Esophagus squamous epithelium (tissue), 5 donors: ENCODE data around the gene OGFOD3. TPM values are rescaled to one million over a fixed set of nuclear protein-coding genes. Genes with fewer than 3 reads are reported as not detected.

Experiments
- DNase-seq: peaks from one replicate; lab custom pipeline; 2025; lab: John Stamatoyannopoulos, UW
- H3K27ac ChIP-seq, 4 donors: fragments of 200-600 bp; sonication (generic); one replicate each; pipeline ENCODE4 v1.5.1; 2016 to 2019; ENCODE audit warnings: mild to moderate bottlenecking in 1 of 4
- H3K27me3 ChIP-seq, 4 donors: fragments of 200-600 bp; sonication (generic); 1 replicate in 3 of 4; 2 replicates in 1 of 4; pipeline versions ENCODE4 v1.5.1 to v1.6.0; 2017 to 2021; ENCODE audit warnings: antibody characterized with exemption in 1 of 4
- H3K36me3 ChIP-seq, 3 donors: fragments of 200-600 bp; sonication (generic); one replicate each; pipeline ENCODE4 v1.5.1; 2016 to 2019
- H3K4me1 ChIP-seq, 3 donors: fragments of 200-600 bp; sonication (generic); one replicate each; pipeline ENCODE4 v1.5.1; 2017 to 2019
- H3K4me3 ChIP-seq, 4 donors: fragments of 200-600 bp; sonication (generic); 1 replicate in 3 of 4; 2 replicates in 1 of 4; pipeline ENCODE4 v1.5.1; 2016 to 2019; ENCODE audit warnings: mild to moderate bottlenecking in 2 of 4, moderate library complexity in 1 of 4
- H3K9me3 ChIP-seq, 3 donors: fragments of 200-600 bp; sonication (generic); one replicate each; pipeline ENCODE4 v1.5.1; 2016 to 2019
- POLR2A ChIP-seq, 4 donors: fragments of 450-650 bp; IDR thresholded peaks; one replicate each; pipeline ENCODE4 v1.6.1; 2017; ENCODE audit warnings: antibody characterized with exemption in 4 of 4, mild to moderate bottlenecking in 4 of 4, moderate library complexity in 3 of 4
- WGBS, 2 donors: methylation state at CpG; one replicate each; pipeline ENCODE4 v1.1.5; 2018; 5-methylcytosine and 5-hydroxymethylcytosine counted together
- intact Hi-C: fragments of 100-400 bp; cut with DNase I; formaldehyde crosslinking; loops from one replicate; pipeline ENCODE4 v1.15.0; 2022
- small RNA-seq, 4 donors: library from RNA; depleted of rRNA; stranded (forward); fragments of <200 nt; gene quantifications; one replicate each; pipeline ENCODE3, GENCODE V24; 2016
- total RNA-seq, 4 donors: library from RNA; depleted of rRNA; stranded (reverse); fragments of >200 nt; gene quantifications; one replicate each; pipeline ENCODE4 v1.1.0, GENCODE V29; 2016
- TF ChIP-seq, protein P1 (sequence below), 6 experiments: fragments of 450-650 bp in 4 of 6; fragments of 200-600 bp in 2 of 6; sonication (generic) in 2 of 6; IDR thresholded peaks; one replicate each; pipeline ENCODE4 v1.5.1; 2016 to 2019; ENCODE audit warnings: antibody characterized with exemption in 6 of 6, mild to moderate bottlenecking in 4 of 6, moderate library complexity in 4 of 6
- donor health status: DM: yes; HTN: yes; CAD: no.

The OGFOD3 gene
- total RNA-seq, 4 donors from 2014 or later = 11.9 to 26.7 (median 19.4) TPM

DNA sequence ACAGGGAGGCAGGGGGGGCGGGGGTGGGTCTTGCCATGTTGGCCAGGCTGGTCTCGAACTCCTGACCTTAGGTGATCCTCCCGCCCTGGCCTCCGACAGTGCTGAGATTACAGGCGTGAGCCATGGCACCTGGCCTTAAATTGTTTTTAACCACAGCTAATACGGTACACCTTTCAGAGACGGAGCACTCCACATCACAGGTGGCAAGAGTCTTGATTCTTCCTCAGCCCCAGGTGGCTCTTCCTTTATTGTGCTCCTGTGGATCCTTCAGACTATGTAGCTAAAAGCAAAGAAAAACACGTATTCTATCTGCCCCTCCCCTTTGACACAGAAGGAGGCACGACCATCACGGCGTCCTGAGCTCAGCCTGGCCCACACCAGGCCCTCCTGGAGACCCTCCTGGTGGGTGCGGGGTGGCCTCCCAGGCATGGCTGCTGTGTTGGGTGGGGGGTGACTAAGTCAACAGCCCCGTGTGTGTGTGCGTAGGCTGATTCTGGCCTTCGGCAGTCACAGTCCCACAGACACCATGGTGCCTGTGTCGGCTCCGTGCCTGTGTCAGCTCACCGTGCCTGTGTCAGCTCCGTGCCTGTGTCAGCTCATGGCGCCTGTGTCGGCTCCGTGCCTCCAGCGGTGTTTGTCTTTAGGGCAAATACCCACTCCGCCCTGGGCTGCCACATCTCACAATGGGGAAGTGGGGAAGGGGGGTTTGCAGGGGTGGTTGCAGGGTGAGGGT, 74.0 kb downstream of the OGFOD3 start:
- DNase-seq = no peak
- WGBS, 2 donors = 73 to 83% methylated on average over 11 to 13 of the region's 24 CpGs
- Histone ChIP-seq H3K27ac (no peak overlapping the region), H3K9me3 (no peaks in the 10 kb centered on the region), H3K4me3 (no peak overlapping the region), H3K36me3 (no peaks in the 10 kb centered on the region), H3K4me1 (peaks cover 4 to 5% (median 4%) of the 10 kb centered on the region in 3 donors), H3K27me3 (peaks cover 0 to 37% (median 0%) of the 10 kb centered on the region in 4 donors)
- TF ChIP-seq, protein P1, sequence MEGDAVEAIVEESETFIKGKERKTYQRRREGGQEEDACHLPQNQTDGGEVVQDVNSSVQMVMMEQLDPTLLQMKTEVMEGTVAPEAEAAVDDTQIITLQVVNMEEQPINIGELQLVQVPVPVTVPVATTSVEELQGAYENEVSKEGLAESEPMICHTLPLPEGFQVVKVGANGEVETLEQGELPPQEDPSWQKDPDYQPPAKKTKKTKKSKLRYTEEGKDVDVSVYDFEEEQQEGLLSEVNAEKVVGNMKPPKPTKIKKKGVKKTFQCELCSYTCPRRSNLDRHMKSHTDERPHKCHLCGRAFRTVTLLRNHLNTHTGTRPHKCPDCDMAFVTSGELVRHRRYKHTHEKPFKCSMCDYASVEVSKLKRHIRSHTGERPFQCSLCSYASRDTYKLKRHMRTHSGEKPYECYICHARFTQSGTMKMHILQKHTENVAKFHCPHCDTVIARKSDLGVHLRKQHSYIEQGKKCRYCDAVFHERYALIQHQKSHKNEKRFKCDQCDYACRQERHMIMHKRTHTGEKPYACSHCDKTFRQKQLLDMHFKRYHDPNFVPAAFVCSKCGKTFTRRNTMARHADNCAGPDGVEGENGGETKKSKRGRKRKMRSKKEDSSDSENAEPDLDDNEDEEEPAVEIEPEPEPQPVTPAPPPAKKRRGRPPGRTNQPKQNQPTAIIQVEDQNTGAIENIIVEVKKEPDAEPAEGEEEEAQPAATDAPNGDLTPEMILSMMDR (IDR thresholded peaks at IDR 0.05) = no peak
- no peak for TF ChIP-seq POLR2A (IDR thresholded peaks at IDR 0.05)
- intact Hi-C loops = no loop called here

DNA sequence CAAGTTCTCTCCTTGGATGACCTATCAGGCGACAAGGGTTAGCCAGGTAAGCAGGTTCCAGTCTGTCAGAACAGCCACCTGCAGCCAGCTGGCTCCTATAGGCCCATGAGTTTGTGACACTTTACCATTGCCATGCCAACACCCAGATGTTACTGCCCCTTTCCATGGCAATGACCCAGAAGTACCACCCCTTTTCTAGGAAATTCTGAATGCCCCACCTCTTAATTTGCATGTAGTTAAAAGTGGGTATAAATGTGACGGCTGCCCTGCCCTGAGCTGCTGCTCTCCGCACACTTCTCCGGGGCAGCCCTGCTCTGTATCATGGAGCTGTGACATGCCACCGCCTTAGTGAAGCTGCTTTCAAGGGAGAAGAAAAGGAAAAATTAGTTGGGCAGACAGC, 74.8 kb downstream of the OGFOD3 start:
- H3K4me1 ChIP-seq = peaks cover 10 to 13% (median 11%) of the 10 kb centered on the region in 3 donors
- H3K36me3 ChIP-seq = no peaks in the 10 kb centered on the region
- DNase-seq = no peak
- peaks cover 0 to 32% (median 0%) of the 10 kb centered on the region in 4 donors for H3K27me3 ChIP-seq
- intact Hi-C loops = no loop called here
- no peak for TF ChIP-seq POLR2A (IDR thresholded peaks at IDR 0.05)
- TF ChIP-seq, protein P1 (IDR thresholded peaks at IDR 0.05) = no peak
- 88 to 91% methylated on average over 5 of the region's 5 CpGs for WGBS, 2 donors
- no peak overlapping the region for H3K27ac ChIP-seq
- no peaks in the 10 kb centered on the region for H3K9me3 ChIP-seq
- H3K4me3 ChIP-seq = no peak overlapping the region

DNA sequence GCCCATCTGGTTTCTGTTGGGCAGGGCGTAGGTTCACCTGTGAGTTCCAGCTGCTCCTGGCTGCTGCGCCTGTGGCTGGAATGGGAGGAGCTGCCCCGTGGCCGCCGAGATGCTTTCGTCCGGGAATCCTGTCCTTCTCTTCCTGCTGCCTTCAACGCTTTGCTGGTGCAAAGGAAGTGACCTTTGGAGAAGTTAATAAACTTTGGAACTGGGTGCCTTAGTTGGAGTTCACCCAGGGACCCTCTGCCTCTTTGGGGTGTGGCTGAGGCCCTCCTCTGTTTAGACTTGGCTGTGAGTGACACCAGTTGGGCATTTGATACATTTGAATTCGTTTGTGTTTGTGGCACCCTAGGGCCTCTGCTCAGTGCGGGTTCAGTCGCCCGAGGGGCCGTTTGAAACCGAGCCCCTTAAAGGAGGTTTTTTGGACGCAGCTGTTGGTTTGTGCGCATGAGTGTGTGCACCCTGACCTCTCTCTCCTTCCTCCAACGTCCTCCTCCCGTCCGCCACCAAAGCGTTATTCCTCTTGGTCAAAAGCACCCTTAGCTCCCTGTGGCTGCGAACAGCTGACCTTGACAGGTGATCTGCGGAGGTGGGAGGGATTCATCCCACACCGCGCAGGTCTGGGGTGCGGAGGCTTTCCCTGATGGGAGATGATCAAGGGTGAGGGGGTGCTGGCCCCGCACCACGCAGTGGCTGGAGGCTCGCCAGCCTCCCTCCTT, 75.9 kb downstream of the OGFOD3 start:
- intact Hi-C loops = no loop called here
- Histone ChIP-seq H3K4me3 (no peak overlapping the region), H3K36me3 (no peaks in the 10 kb centered on the region), H3K9me3 (no peaks in the 10 kb centered on the region), H3K27me3 (peaks cover 0 to 23% (median 0%) of the 10 kb centered on the region in 4 donors), H3K27ac (no peak overlapping the region), H3K4me1 (peaks cover 10 to 19% (median 13%) of the 10 kb centered on the region in 3 donors)
- WGBS, 2 donors = 76 to 84% methylated on average over 24 to 25 of the region's 28 CpGs
- TF ChIP-seq POLR2A (IDR thresholded peaks at IDR 0.05) = no peak
- TF ChIP-seq, protein P1 (IDR thresholded peaks at IDR 0.05) = no peak
- DNase-seq = no peak

DNA sequence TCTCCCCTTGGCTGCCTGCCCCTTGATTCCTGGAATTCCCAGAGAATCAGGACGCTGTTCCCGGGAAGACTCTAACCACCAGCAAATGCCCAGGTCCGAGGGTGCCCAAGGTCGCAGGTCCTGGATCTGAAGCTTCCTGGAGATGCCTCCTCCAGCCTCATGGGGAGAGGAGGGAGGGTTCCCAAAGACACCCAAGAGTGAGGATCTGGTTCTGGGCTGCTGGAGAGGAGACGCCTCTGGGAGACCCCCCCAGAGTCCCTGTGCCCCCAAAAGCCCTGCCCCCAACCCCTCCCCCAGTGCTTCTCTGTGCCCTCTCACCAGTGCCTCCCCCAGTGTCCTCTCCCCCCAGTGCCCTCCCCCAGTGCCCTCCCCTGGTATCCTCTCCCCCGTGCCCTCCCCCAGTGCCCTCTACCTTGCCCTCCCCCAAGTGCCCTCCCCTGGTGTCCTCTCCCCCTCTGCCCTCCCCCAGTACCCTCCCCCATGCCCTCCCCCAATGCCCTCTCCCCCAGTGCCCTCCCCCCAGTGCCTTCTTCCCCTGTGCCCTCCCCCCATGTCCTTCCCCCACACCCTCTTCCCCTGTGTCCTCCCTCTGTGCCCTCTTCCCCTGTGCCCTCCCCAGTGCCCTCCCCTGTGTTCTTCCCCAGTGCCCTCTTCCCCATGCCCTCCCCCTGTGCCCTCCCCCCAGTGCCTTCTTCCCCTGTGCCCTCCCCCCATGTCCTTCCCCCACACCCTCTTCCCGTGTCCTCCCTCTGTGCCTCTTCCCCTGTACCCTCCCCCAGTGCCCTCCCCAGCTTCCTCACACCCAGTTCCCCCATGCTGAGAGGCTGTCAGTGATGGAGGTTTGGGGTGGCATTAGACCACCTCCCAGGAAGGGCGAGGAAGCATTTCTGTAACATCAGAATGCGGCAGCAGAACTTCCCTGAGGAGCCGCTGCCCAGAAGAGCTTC, 78.5 kb downstream of the OGFOD3 start:
- Histone ChIP-seq H3K4me3 (peak overlapping the region; percentile 4 to 59 (median 34)), H3K27me3 (peaks cover 0 to 29% (median 0%) of the 10 kb centered on the region in 4 donors), H3K27ac (peak overlapping the region; percentile 59 to 81 (median 72)), H3K4me1 (peaks cover 15 to 39% (median 31%) of the 10 kb centered on the region in 3 donors), H3K9me3 (no peaks in the 10 kb centered on the region), H3K36me3 (no peaks in the 10 kb centered on the region)
- TF ChIP-seq, protein P1 (IDR thresholded peaks at IDR 0.05) = no peak
- TF ChIP-seq POLR2A (IDR thresholded peaks at IDR 0.05) = no peak
- intact Hi-C loops = no loop called here
- no peak for DNase-seq
- WGBS, 2 donors = 59 to 80% methylated on average over 1 to 6 of the region's 10 CpGs

Small RNA genes lying within 50 kb of the gene (small RNA-seq; reads per million reads assigned to genes)
- 0 reads per million in 4 donors for gene RF00019

Other genes with a start within 250 kb of the OGFOD3 start
- 10 to 100 TPM in 2 of 4 donors, 1 to 10 TPM in 2; 7.9 to 22.1 (median 9.8) TPM for gene CCDC57, start 205.7 kb downstream of the OGFOD3 start, total RNA-seq
- gene SLC16A3, start 189.5 kb downstream of the OGFOD3 start, total RNA-seq = 10 to 100 TPM; 18.8 to 32.9 (median 21.7) TPM
- gene CSNK1D, start 144.9 kb downstream of the OGFOD3 start, total RNA-seq = 100 to 1,000 TPM in 1 of 4 donors, 10 to 100 TPM in 3; 24.6 to 102 (median 57.1) TPM
- gene CD7, start 101.0 kb downstream of the OGFOD3 start, total RNA-seq = 1 to 10 TPM; 3.0 to 4.4 (median 4.1) TPM
- 10 to 100 TPM in 1 of 4 donors, 1 to 10 TPM in 3; 4.3 to 19.5 (median 6.5) TPM for gene SECTM1, start 84.8 kb downstream of the OGFOD3 start, total RNA-seq
- not detected for gene TEX19, start 59.3 kb downstream of the OGFOD3 start, total RNA-seq
- gene UTS2R, start 46.8 kb downstream of the OGFOD3 start, total RNA-seq = not detected
- 10 to 100 TPM; 10.6 to 42.0 (median 12.9) TPM for gene HEXD, start 239 bp downstream of the OGFOD3 start, total RNA-seq
- 10 to 100 TPM; 31.7 to 74.3 (median 51.1) TPM for gene CYBC1, start 32.2 kb upstream of the OGFOD3 start, total RNA-seq
- gene NARF, start 40.2 kb upstream of the OGFOD3 start, total RNA-seq = 10 to 100 TPM; 33.2 to 47.5 (median 40.2) TPM
- gene FOXK2, start 101.1 kb upstream of the OGFOD3 start, total RNA-seq = 10 to 100 TPM; 26.3 to 38.2 (median 34.5) TPM
- gene WDR45B, start 229.9 kb upstream of the OGFOD3 start, total RNA-seq = 100 to 1,000 TPM in 1 of 4 donors, 10 to 100 TPM in 3; 85.1 to 104 (median 89.3) TPM